Measurements from ENCODE around the gene MRPS27.
A peak's percentile ranks its signal among the peaks of the same experiment; 100 is the strongest.
"Not testable (repeated sequence)": the region's sequence is repeated elsewhere in the genome, so short reads cannot be mapped to it uniquely, and the experiment has no call there.

MRPS27 gene

GRCh38 chr5:72325566-72326305 is 5.7 kb upstream of the MRPS27 start:
- no peak for DNase-seq

GRCh38 chr5:72324189-72324825 is 4.3 kb upstream of the MRPS27 start:
- no peak for DNase-seq

- not testable (repeated sequence) for DNase-seq
Measured at GRCh38 chr5:72319435-72319975, 535 bp downstream of the MRPS27 start.

- no peak for DNase-seq
Measured at GRCh38 chr5:72314571-72315172, 5.4 kb downstream of the MRPS27 start.

- DNase-seq = no peak
Measured at GRCh38 chr5:72313141-72313540, 6.9 kb downstream of the MRPS27 start.

GRCh38 chr5:72308853-72309191 is 11.2 kb downstream of the MRPS27 start:
- DNase-seq = no peak

GRCh38 chr5:72307968-72308852 is 11.8 kb downstream of the MRPS27 start:
- peak; percentile 92 for DNase-seq

GRCh38 chr5:72307573-72307967 is 12.5 kb downstream of the MRPS27 start:
- DNase-seq = no peak

GRCh38 chr5:72305194-72306142 is 14.6 kb downstream of the MRPS27 start:
- no peak for DNase-seq

GRCh38 chr5:72302171-72302570 is 17.9 kb downstream of the MRPS27 start:
- DNase-seq = no peak

GRCh38 chr5:72301557-72301956 is 18.5 kb downstream of the MRPS27 start:
- DNase-seq = no peak

- DNase-seq = no peak
Measured at GRCh38 chr5:72300590-72301339, 19.3 kb downstream of the MRPS27 start.

- DNase-seq = no peak
Measured at GRCh38 chr5:72298711-72299110, 21.3 kb downstream of the MRPS27 start.

- DNase-seq = not testable (repeated sequence)
Measured at GRCh38 chr5:72298136-72298535, 21.9 kb downstream of the MRPS27 start.

- DNase-seq = no peak
Measured at GRCh38 chr5:72296256-72296655, 23.8 kb downstream of the MRPS27 start.

- DNase-seq = no peak
Measured at GRCh38 chr5:72295539-72295938, 24.5 kb downstream of the MRPS27 start.

- DNase-seq = no peak
Measured at GRCh38 chr5:72294473-72294872, 25.6 kb downstream of the MRPS27 start.

- DNase-seq = no peak
Measured at GRCh38 chr5:72293495-72294055, 26.5 kb downstream of the MRPS27 start.

- no peak for DNase-seq
Measured at GRCh38 chr5:72292411-72292810, 27.6 kb downstream of the MRPS27 start.

- no peak for DNase-seq
Measured at GRCh38 chr5:72291601-72292000, 28.4 kb downstream of the MRPS27 start.
